Adrenal gland (tissue), 5 donors: Measurements from ENCODE around the gene SLC22A5.

Source experiments
- POLR2A ChIP-seq, 2 donors: fragments of 450-650 bp; IDR thresholded peaks; one replicate each; pipeline ENCODE4 v1.6.1; 2017; ENCODE audit warnings: antibody characterized with exemption in 2 of 2, mild to moderate bottlenecking in 2 of 2, moderate library complexity in 1 of 2
- TF ChIP-seq, protein P1 (sequence below), 6 experiments: fragments of 450-650 bp in 4 of 6; fragments of 200-600 bp in 2 of 6; sonication (generic) in 1 of 6; IDR thresholded peaks; 1 replicate in 5 of 6; 2 replicates in 1 of 6; pipeline versions ENCODE4 v1.5.1 to v1.8.0; 2016 to 2021; ENCODE audit warnings: antibody characterized with exemption in 6 of 6, mild to moderate bottlenecking in 2 of 6, moderate library complexity in 1 of 6
- donor health status: DM: no; HTN: no; CAD: no.

DNA sequence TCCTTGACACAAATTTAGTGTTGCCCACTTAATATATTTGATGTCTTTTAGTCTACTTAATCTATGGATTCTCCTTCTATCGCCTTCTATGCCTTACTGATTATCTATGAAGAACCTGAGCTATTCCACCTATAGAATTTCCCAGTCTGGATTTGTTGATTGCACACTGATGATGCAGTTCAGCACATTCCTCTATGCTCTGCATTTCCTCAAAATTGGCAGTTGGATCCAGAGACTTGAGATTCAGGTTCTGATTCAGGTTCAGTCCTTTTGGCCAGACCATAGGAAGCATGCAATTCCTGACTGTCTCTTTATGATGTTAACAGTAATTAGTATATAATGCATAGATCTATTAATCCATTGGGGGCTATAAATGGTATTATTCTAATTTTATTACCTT, 13.8 kb downstream of the SLC22A5 start:
- TF ChIP-seq, protein P1, sequence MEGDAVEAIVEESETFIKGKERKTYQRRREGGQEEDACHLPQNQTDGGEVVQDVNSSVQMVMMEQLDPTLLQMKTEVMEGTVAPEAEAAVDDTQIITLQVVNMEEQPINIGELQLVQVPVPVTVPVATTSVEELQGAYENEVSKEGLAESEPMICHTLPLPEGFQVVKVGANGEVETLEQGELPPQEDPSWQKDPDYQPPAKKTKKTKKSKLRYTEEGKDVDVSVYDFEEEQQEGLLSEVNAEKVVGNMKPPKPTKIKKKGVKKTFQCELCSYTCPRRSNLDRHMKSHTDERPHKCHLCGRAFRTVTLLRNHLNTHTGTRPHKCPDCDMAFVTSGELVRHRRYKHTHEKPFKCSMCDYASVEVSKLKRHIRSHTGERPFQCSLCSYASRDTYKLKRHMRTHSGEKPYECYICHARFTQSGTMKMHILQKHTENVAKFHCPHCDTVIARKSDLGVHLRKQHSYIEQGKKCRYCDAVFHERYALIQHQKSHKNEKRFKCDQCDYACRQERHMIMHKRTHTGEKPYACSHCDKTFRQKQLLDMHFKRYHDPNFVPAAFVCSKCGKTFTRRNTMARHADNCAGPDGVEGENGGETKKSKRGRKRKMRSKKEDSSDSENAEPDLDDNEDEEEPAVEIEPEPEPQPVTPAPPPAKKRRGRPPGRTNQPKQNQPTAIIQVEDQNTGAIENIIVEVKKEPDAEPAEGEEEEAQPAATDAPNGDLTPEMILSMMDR (IDR thresholded peaks at IDR 0.05) = no peak
- TF ChIP-seq POLR2A (IDR thresholded peaks at IDR 0.05) = no peak
